ENCODE measurements around the gene TMEM170A. TPM values are rescaled to one million over a fixed set of nuclear protein-coding genes. Genes with fewer than 3 reads are reported as not detected.

Gene TMEM170A
- total and polyA plus RNA-seq, 2 of the 13 experiments (the other 11 are each of a cell fraction or from before 2014, with no cell fraction given): 35.7 to 39.7 TPM

DNA sequence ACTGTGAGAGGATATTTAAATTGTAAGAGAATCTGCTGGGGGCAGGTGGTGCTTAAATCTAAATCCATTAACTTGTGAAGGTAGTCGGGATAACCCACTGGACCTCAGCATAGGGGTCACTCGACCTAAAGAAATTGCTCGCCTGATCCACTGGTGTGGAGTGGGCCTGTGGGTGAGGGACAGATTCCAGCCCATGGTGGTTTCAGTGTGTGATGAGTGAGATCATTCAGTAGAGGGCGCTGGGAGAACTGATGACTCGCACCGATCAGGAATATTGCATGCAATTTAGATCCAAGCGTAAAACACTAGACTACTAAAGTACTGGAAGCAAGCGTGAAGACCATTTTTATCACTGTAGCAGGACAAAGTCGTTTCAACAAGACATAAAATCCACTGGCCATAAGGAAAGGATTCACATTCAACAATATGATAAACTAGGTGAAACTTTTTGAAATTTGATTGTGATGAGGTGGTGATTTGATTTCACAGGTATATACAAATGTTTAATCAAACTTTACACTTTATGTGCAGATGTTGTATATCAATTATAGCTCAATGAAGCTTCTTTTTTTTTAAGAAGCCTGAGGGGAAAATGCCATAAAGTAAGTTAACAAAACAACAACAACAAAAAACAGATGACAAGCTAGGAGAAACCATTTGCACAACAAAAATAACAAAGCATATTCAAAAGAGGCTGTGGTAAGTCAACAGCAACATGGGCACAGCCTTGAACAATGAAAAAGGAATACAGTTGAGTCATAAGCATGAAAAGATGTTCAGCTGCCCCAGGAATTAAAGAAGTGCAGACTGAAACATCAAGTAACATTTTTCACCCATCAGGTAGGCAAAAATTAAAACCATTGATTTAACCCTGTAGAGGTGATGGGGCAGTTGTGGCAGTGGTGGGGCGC lies 7.5 kb upstream of the TMEM170A start (continued):
- TF ChIP-seq RNF219 (CRISPR knock-in tag; IDR thresholded peaks at IDR 0.05) (no peak), ZNF850 (CRISPR knock-in tag; conservative IDR thresholded peaks at IDR 0.05) (no peak), NCOR1 (IDR thresholded peaks at IDR 0.05; ENCODE audit: borderline replicate concordance, low read length) (no peak), CREBL2 (CRISPR knock-in tag; IDR thresholded peaks at IDR 0.05; ENCODE audit: borderline replicate concordance) (no peak), FOXK2 (IDR thresholded peaks at IDR 0.05) (no peak), HOXA5 (CRISPR knock-in tag; IDR thresholded peaks at IDR 0.05) (no peak), EED (CRISPR knock-in tag; IDR thresholded peaks at IDR 0.05) (no peak), SAFB2 (CRISPR knock-in tag; IDR thresholded peaks at IDR 0.05; ENCODE audit: borderline replicate concordance, low read depth) (no peak), ZNF503 (CRISPR knock-in tag; IDR thresholded peaks at IDR 0.05) (no peak), FOSL2 (CRISPR knock-in tag; IDR thresholded peaks at IDR 0.05) (peak; percentile 77), ZMYM2 (CRISPR knock-in tag; IDR thresholded peaks at IDR 0.05) (no peak), CBX5 (CRISPR knock-in tag; IDR thresholded peaks at IDR 0.05; ENCODE audit: borderline replicate concordance) (no peak), EZH2 (conservative IDR thresholded peaks at IDR 0.05; ENCODE audit: low read depth, low read length) (no peak), YEATS2 (CRISPR knock-in tag; IDR thresholded peaks at IDR 0.05; ENCODE audit: borderline replicate concordance) (no peak), PPARG (CRISPR knock-in tag; conservative IDR thresholded peaks at IDR 0.05) (no peak), GABPA (IDR thresholded peaks at IDR 0.05; ENCODE audit: low read depth, low read length) (no peak), GABPA (CRISPR knock-in tag; IDR thresholded peaks at IDR 0.05; ENCODE audit: low read depth) (no peak), TAF1 (CRISPR knock-in tag; IDR thresholded peaks at IDR 0.05) (no peak), GLI4 (CRISPR knock-in tag; IDR thresholded peaks at IDR 0.05; ENCODE audit: borderline replicate concordance) (no peak)
- TF ChIP-seq, protein P1, sequence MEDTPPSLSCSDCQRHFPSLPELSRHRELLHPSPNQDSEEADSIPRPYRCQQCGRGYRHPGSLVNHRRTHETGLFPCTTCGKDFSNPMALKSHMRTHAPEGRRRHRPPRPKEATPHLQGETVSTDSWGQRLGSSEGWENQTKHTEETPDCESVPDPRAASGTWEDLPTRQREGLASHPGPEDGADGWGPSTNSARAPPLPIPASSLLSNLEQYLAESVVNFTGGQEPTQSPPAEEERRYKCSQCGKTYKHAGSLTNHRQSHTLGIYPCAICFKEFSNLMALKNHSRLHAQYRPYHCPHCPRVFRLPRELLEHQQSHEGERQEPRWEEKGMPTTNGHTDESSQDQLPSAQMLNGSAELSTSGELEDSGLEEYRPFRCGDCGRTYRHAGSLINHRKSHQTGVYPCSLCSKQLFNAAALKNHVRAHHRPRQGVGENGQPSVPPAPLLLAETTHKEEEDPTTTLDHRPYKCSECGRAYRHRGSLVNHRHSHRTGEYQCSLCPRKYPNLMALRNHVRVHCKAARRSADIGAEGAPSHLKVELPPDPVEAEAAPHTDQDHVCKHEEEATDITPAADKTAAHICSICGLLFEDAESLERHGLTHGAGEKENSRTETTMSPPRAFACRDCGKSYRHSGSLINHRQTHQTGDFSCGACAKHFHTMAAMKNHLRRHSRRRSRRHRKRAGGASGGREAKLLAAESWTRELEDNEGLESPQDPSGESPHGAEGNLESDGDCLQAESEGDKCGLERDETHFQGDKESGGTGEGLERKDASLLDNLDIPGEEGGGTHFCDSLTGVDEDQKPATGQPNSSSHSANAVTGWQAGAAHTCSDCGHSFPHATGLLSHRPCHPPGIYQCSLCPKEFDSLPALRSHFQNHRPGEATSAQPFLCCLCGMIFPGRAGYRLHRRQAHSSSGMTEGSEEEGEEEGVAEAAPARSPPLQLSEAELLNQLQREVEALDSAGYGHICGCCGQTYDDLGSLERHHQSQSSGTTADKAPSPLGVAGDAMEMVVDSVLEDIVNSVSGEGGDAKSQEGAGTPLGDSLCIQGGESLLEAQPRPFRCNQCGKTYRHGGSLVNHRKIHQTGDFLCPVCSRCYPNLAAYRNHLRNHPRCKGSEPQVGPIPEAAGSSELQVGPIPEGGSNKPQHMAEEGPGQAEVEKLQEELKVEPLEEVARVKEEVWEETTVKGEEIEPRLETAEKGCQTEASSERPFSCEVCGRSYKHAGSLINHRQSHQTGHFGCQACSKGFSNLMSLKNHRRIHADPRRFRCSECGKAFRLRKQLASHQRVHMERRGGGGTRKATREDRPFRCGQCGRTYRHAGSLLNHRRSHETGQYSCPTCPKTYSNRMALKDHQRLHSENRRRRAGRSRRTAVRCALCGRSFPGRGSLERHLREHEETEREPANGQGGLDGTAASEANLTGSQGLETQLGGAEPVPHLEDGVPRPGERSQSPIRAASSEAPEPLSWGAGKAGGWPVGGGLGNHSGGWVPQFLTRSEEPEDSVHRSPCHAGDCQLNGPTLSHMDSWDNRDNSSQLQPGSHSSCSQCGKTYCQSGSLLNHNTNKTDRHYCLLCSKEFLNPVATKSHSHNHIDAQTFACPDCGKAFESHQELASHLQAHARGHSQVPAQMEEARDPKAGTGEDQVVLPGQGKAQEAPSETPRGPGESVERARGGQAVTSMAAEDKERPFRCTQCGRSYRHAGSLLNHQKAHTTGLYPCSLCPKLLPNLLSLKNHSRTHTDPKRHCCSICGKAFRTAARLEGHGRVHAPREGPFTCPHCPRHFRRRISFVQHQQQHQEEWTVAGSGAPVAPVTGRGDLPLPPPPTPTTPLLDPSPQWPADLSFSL (CRISPR knock-in tag; IDR thresholded peaks at IDR 0.05): no peak
